Mesenchymal stem cell (in vitro differentiated cells and primary cell): ENCODE data around the gene ANO6.

Source experiments
- DNase-seq: peaks from one replicate; pipeline ENCODE4 v3.0.0-alpha.2; 2013
- H2AFZ ChIP-seq: one replicate; pipeline ENCODE4 v1.6.1; 2013; ENCODE audit warnings: low read depth, mild to moderate bottlenecking, control low read depth, inconsistent platforms, low read length, moderate library complexity
- H2AK5ac ChIP-seq: 2 replicates; pipeline ENCODE4 v1.6.1; 2013; ENCODE audit warnings: low read length, moderate library complexity, mild to moderate bottlenecking, inconsistent platforms; ENCODE audit not compliant: severe bottlenecking
- H2BK120ac ChIP-seq: one replicate; pipeline ENCODE4 v1.6.1; 2013; ENCODE audit warnings: low read depth, mild to moderate bottlenecking, inconsistent platforms, low read length, moderate library complexity
- H2BK12ac ChIP-seq, 2 experiments: one replicate each; pipeline ENCODE4 v1.6.1; 2013; ENCODE audit warnings: inconsistent platforms in 2 of 2, low read length in 2 of 2, mild to moderate bottlenecking in 2 of 2, moderate library complexity in 2 of 2, control low read depth in 1 of 2
- H2BK15ac ChIP-seq: one replicate; pipeline ENCODE4 v1.6.1; 2013; ENCODE audit warnings: mild to moderate bottlenecking, low read depth, inconsistent platforms; ENCODE audit not compliant: poor library complexity, severe bottlenecking
- H2BK5ac ChIP-seq: 2 replicates; pipeline ENCODE4 v1.6.1; 2013; ENCODE audit warnings: low read depth, mild to moderate bottlenecking, low read length, control low read depth, inconsistent platforms; ENCODE audit not compliant: poor library complexity, severe bottlenecking
- H3K14ac ChIP-seq, 2 experiments: one replicate each; pipeline ENCODE4 v1.6.1; 2013; ENCODE audit warnings: inconsistent platforms in 2 of 2, low read length in 2 of 2, control low read depth in 1 of 2, mild to moderate bottlenecking in 1 of 2, moderate library complexity in 1 of 2
- H3K18ac ChIP-seq, 2 experiments: one replicate each; pipeline ENCODE4 v1.6.1; 2013; ENCODE audit warnings: inconsistent platforms in 2 of 2, low read length in 2 of 2, control low read depth in 1 of 2, low read depth in 1 of 2, mild to moderate bottlenecking in 1 of 2
- H3K23ac ChIP-seq, 2 experiments: one replicate each; pipeline ENCODE4 v1.6.1; 2013; ENCODE audit warnings: inconsistent platforms in 2 of 2, low read length in 2 of 2, mild to moderate bottlenecking in 2 of 2, moderate library complexity in 2 of 2, control low read depth in 1 of 2
- H3K27ac ChIP-seq: 2 replicates; pipeline ENCODE4 v1.5.1; 2013; ENCODE audit warnings: mild to moderate bottlenecking, moderate library complexity, low read length, control low read depth, inconsistent platforms; ENCODE audit not compliant: poor library complexity, severe bottlenecking
- H3K27me3 ChIP-seq, 2 experiments: 2 replicates each; pipeline versions ENCODE4 v1.6.1 to v1.7.0; 2013; ENCODE audit warnings: low read length in 2 of 2, mild to moderate bottlenecking in 2 of 2, moderate library complexity in 2 of 2, control low read depth in 1 of 2, inconsistent platforms in 1 of 2; ENCODE audit not compliant: control insufficient read depth in 1 of 2, insufficient read depth in 1 of 2
- H3K36me3 ChIP-seq, 2 experiments: 2 replicates each; pipeline versions ENCODE4 v1.6.1 to v1.7.0; 2013; ENCODE audit warnings: low read length in 2 of 2, control low read depth in 1 of 2, inconsistent platforms in 1 of 2, low read depth in 1 of 2, mild to moderate bottlenecking in 1 of 2; ENCODE audit not compliant: insufficient read depth in 2 of 2, control insufficient read depth in 1 of 2
- H3K4ac ChIP-seq, 2 experiments: one replicate each; pipeline ENCODE4 v1.6.1; 2013; ENCODE audit warnings: inconsistent platforms in 2 of 2, low read length in 2 of 2, mild to moderate bottlenecking in 2 of 2, moderate library complexity in 2 of 2, control low read depth in 1 of 2, low read depth in 1 of 2
- H3K4me1 ChIP-seq: 2 replicates; pipeline ENCODE4 v1.6.1; 2013; ENCODE audit warnings: low read depth, low read length, control low read depth; ENCODE audit not compliant: control insufficient read depth, insufficient read depth
- H3K4me2 ChIP-seq: 2 replicates; pipeline ENCODE4 v1.6.1; 2013; ENCODE audit warnings: low read length, mild to moderate bottlenecking, inconsistent platforms; ENCODE audit not compliant: poor library complexity, severe bottlenecking
- H3K4me3 ChIP-seq, 2 experiments: 2 replicates each; pipeline versions ENCODE4 v1.5.1 to v1.7.0; 2013; ENCODE audit warnings: low read length in 2 of 2, mild to moderate bottlenecking in 2 of 2, control low read depth in 1 of 2, low read depth in 1 of 2; ENCODE audit not compliant: insufficient read depth in 1 of 2
- H3K79me1 ChIP-seq: replicated peaks from 2 replicates; pipeline ENCODE4 v1.6.1; 2013; ENCODE audit warnings: mild to moderate bottlenecking, control low read depth, low read length, inconsistent platforms; ENCODE audit not compliant: poor library complexity, severe bottlenecking
- H3K9ac ChIP-seq: 2 replicates; pipeline ENCODE4 v1.7.0; 2013; ENCODE audit warnings: mild to moderate bottlenecking, low read length, moderate library complexity
- H3K9me3 ChIP-seq: 2 replicates; pipeline ENCODE4 v1.7.0; 2013; ENCODE audit warnings: mild to moderate bottlenecking, low read length; ENCODE audit not compliant: control insufficient read depth
- H4K8ac ChIP-seq: one replicate; pipeline ENCODE4 v1.6.1; 2013; ENCODE audit warnings: inconsistent platforms, mild to moderate bottlenecking, low read length, moderate library complexity
- H4K91ac ChIP-seq: one replicate; pipeline ENCODE4 v1.6.1; 2013; ENCODE audit warnings: mild to moderate bottlenecking, low read length, inconsistent platforms
- WGBS: methylation state at CpG from one replicate; pipeline ENCODE4 v1.1.7; 2013; ENCODE audit warnings: mixed read lengths; 5-methylcytosine and 5-hydroxymethylcytosine counted together

ANO6 gene

DNA sequence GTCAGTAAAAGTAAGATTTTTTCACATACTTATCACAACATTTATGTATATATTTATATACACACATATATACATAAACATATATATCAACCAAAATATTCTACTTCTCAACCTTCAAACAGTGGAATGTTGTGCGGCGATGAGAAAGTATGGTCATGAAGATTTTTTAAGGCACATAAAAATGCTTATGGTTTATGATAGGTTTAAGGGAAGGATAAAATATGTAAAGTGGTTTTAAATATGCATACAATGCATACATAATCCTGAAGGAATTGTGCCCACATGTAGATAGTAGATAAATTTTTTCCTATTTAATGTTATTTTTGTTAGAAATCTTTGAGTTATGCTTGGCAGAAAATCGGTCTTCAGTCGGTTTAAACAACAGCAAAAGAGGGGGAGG is 182.7 kb downstream of the ANO6 start:
- Histone ChIP-seq H3K27me3 (no peaks in the 10 kb centered on the region), H4K8ac (no peak overlapping the region), H3K23ac (no peak overlapping the region), H3K18ac (no peak overlapping the region), H2BK5ac (no peak overlapping the region), H3K4me1 (no peaks in the 10 kb centered on the region), H3K4me3 (no peak overlapping the region), H4K91ac (no peak overlapping the region), H3K9me3 (no peaks in the 10 kb centered on the region), H3K4ac (no peak overlapping the region), H2BK120ac (no peak overlapping the region), H3K14ac (no peak overlapping the region), H3K36me3 (peaks cover 5 to 41% of the 10 kb centered on the region in 2 experiments), H3K4me2 (no peak overlapping the region), H2AFZ (no peak overlapping the region), H2BK15ac (no peak overlapping the region), H3K9ac (no peak overlapping the region), H2BK12ac (no peak overlapping the region), H2AK5ac (no peak overlapping the region), H3K27ac (no peak overlapping the region), H3K79me1 (no peaks in the 10 kb centered on the region)
- no peak for DNase-seq
- WGBS = no CpG with 5 or more reads among the region's 4 CpGs

DNA sequence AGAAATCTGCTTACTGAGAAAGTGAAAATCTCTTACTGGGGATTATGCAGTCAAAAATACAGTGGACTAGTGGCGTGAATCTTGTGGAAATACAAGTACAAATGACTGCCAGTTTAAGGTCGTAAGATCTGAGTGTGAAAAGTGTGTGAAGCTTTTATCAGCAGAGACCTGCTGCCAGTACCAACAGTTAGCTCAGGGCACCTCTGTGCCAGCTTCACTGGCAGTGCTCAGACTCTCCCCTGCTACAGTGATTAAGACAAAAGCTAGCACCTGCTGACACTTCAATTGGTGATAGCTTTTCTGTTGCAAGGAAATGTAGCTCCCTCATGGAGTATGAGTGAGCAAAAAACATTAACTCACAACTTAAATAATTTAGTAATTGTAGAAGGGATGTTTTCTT is 185.1 kb downstream of the ANO6 start:
- H4K8ac ChIP-seq = no peak overlapping the region
- H2AK5ac ChIP-seq = no peak overlapping the region
- 93% methylated on average over 2 of the region's 2 CpGs for WGBS

DNA sequence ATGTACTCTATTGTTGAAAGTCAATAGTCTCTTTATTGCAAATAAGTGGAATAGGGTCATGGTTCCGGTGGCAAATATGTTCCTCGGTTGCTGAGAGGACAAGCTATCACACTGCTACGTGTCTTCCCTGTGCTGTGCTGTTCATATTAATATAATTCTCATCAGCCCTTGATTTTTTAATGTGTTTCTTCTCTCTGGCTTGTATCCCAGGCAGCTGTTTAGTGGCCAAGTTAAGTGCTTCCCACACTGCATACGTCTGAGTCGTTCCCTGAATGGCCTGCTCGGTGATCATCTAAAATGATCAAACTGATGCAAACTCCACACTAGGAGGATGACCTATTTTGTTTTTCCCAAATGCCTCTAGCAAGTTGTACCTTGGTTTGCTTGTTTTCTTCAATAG is 186.4 kb downstream of the ANO6 start:
- no peaks in the 10 kb centered on the region for H3K27me3 ChIP-seq
- no peak overlapping the region for H2AFZ ChIP-seq
- no peak overlapping the region for H3K4me2 ChIP-seq
- no peak overlapping the region for H3K4me3 ChIP-seq
- no peak overlapping the region for H4K91ac ChIP-seq
- H3K14ac ChIP-seq = no peak overlapping the region
- H3K18ac ChIP-seq = no peak overlapping the region
- H3K79me1 ChIP-seq = peaks cover 1% of the 10 kb centered on the region
- H2BK5ac ChIP-seq = no peak overlapping the region
- H3K23ac ChIP-seq = no peak overlapping the region
- no peak overlapping the region for H4K8ac ChIP-seq
- DNase-seq = no peak
- H3K36me3 ChIP-seq = peaks cover 12 to 73% of the 10 kb centered on the region in 2 experiments
- no peak overlapping the region for H2BK15ac ChIP-seq
- H3K27ac ChIP-seq = no peak overlapping the region
- 97% methylated on average over 6 of the region's 6 CpGs for whole genome bisulfite sequencing
- no peak overlapping the region for H3K4ac ChIP-seq
- H3K4me1 ChIP-seq = no peaks in the 10 kb centered on the region
- H2AK5ac ChIP-seq = no peak overlapping the region
- no peaks in the 10 kb centered on the region for H3K9me3 ChIP-seq
- H2BK12ac ChIP-seq = no peak overlapping the region
- H3K9ac ChIP-seq = peak overlapping the region; percentile 35
- H2BK120ac ChIP-seq = no peak overlapping the region

More for the DNA sequence above, 185.1 kb downstream of the ANO6 start:
- Histone ChIP-seq H3K14ac (no peak overlapping the region), H3K4ac (no peak overlapping the region), H3K4me2 (no peak overlapping the region), H2BK12ac (no peak overlapping the region), H2BK120ac (no peak overlapping the region), H3K27me3 (no peaks in the 10 kb centered on the region), H3K79me1 (no peaks in the 10 kb centered on the region), H2BK5ac (no peak overlapping the region), H3K9ac (no peak overlapping the region), H2BK15ac (no peak overlapping the region), H2AFZ (no peak overlapping the region), H4K91ac (no peak overlapping the region), H3K4me3 (no peak overlapping the region), H3K23ac (no peak overlapping the region), H3K4me1 (no peaks in the 10 kb centered on the region), H3K36me3 (peaks cover 7 to 63% of the 10 kb centered on the region in 2 experiments), H3K18ac (no peak overlapping the region), H3K9me3 (no peaks in the 10 kb centered on the region), H3K27ac (no peak overlapping the region)
- no peak for DNase-seq

DNA sequence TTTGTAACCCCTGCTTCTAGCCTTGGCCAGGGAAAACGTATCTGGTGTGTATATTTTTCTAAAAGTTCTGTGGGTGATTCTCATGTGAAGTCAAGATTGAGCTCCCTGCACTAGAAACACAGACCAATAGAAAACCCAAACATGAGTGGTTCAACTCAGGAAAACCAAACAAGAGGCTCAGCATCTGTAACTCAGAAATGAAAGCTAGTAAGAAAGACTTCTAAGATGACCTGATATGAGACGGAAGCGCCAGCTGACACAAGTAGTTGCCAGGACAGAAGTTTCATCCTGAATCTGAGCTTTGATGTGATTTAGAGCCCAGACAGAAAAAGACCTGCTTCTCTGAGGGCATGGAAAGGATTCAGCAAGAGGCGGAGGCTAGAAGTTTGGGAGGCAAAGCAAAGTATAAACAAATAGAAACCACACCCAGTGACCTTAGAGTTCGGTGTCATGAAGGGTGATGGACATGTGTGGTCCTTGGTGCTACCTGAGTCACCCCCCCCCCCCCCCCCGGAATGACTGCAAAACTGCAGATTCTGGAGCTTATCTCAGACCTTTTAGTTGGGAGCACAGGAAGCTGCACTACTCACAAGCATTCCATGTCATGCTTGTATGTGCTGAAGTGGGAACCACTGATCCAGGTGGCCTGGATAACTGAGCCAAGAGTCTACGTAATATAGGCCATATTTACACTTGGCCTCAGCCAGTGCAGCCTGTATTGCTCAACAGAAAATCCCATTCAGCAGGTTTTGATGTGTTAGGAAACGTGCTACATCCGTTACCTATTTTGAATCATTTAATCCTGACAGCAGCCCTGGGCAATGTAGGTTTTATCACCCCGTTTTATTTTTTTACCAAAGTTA is 191.3 kb downstream of the ANO6 start:
- Histone ChIP-seq H2AK5ac (no peak overlapping the region), H3K4me2 (no peak overlapping the region), H3K14ac (no peak overlapping the region), H3K4ac (no peak overlapping the region), H3K27me3 (no peaks in the 10 kb centered on the region), H3K4me3 (no peak overlapping the region), H2BK12ac (no peak overlapping the region), H2BK15ac (no peak overlapping the region), H3K9ac (no peak overlapping the region), H2BK120ac (no peak overlapping the region), H3K18ac (no peak overlapping the region), H2AFZ (no peak overlapping the region), H3K9me3 (no peaks in the 10 kb centered on the region), H4K91ac (no peak overlapping the region), H3K4me1 (no peaks in the 10 kb centered on the region), H4K8ac (no peak overlapping the region), H3K79me1 (peaks cover 3% of the 10 kb centered on the region), H3K36me3 (peaks cover 27 to 61% of the 10 kb centered on the region in 2 experiments), H2BK5ac (no peak overlapping the region), H3K27ac (no peak overlapping the region), H3K23ac (no peak overlapping the region)
- WGBS = 96% methylated on average over 6 of the region's 10 CpGs
- peak; percentile 24 for DNase-seq
